ENCODE data around the gene SEC14L2.
"Not testable (repeated sequence)": the region's sequence is repeated elsewhere in the genome, so short reads cannot be mapped to it uniquely, and the experiment has no call there.

SEC14L2 gene

GRCh38 chr22:30447656-30448055 is 50.8 kb downstream of the SEC14L2 start:
- ChIA-PET CTCF (no interaction called here), POLR2A (ENCODE audit: low non-redundant PET) (no interaction called here)
- no peak overlapping the region for H3K27ac ChIP-seq
- no peak for TF ChIP-seq CTCF (conservative IDR thresholded peaks at IDR 0.05; ENCODE audit: low read depth)
- no peak for DNase-seq (ENCODE audit: low spot score)

- H3K27ac ChIP-seq; CTCF ChIA-PET; DNase-seq (ENCODE audit: low spot score): not testable (repeated sequence)
- POLR2A ChIA-PET (ENCODE audit: low non-redundant PET) = interaction anchor here (0.7 kb wide), 1 partner anchor 8 kb away, joined by 3 read pairs; no protein-coding TSS in a partner anchor
These were observed 54.7 kb downstream of the SEC14L2 start for GRCh38 chr22:30451488-30451887.

GRCh38 chr22:30452861-30453260 is 56.0 kb downstream of the SEC14L2 start:
- ChIA-PET POLR2A (ENCODE audit: low non-redundant PET) (no interaction called here), CTCF (no interaction called here)
- TF ChIP-seq CTCF (conservative IDR thresholded peaks at IDR 0.05; ENCODE audit: low read depth) = no peak
- DNase-seq (ENCODE audit: low spot score) = no peak
- no peak overlapping the region for H3K27ac ChIP-seq

GRCh38 chr22:30453731-30454510 is 57.1 kb downstream of the SEC14L2 start:
- ChIA-PET POLR2A (ENCODE audit: low non-redundant PET) (no interaction called here), CTCF (no interaction called here)
- no peak overlapping the region for H3K27ac ChIP-seq
- TF ChIP-seq CTCF (conservative IDR thresholded peaks at IDR 0.05; ENCODE audit: low read depth) = no peak
- no peak for DNase-seq (ENCODE audit: low spot score)

- no peak overlapping the region for H3K27ac ChIP-seq
- CTCF ChIA-PET = no interaction called here
- POLR2A ChIA-PET (ENCODE audit: low non-redundant PET) = no interaction called here
- DNase-seq (ENCODE audit: low spot score) = no peak
- TF ChIP-seq CTCF (conservative IDR thresholded peaks at IDR 0.05; ENCODE audit: low read depth) = no peak
These were observed 58.4 kb downstream of the SEC14L2 start for GRCh38 chr22:30455075-30455840.

GRCh38 chr22:30457981-30458380 is 61.2 kb downstream of the SEC14L2 start:
- CTCF ChIA-PET = no interaction called here
- DNase-seq (ENCODE audit: low spot score) = no peak
- POLR2A ChIA-PET (ENCODE audit: low non-redundant PET) = no interaction called here
- H3K27ac ChIP-seq = no peak overlapping the region
- TF ChIP-seq CTCF (conservative IDR thresholded peaks at IDR 0.05; ENCODE audit: low read depth) = no peak
